Activated CD8-positive, alpha-beta memory T cell treated with anti-CD3 and anti-CD28 coated beads, Interleukin-2, amount 50 U/mL, for 4 hours (primary cell): ENCODE measurements around the gene CDH3.

Source experiments
- DNase-seq: peaks from one replicate; pipeline ENCODE4 v3.0.0-alpha.2; 2020

The CDH3 gene

DNA sequence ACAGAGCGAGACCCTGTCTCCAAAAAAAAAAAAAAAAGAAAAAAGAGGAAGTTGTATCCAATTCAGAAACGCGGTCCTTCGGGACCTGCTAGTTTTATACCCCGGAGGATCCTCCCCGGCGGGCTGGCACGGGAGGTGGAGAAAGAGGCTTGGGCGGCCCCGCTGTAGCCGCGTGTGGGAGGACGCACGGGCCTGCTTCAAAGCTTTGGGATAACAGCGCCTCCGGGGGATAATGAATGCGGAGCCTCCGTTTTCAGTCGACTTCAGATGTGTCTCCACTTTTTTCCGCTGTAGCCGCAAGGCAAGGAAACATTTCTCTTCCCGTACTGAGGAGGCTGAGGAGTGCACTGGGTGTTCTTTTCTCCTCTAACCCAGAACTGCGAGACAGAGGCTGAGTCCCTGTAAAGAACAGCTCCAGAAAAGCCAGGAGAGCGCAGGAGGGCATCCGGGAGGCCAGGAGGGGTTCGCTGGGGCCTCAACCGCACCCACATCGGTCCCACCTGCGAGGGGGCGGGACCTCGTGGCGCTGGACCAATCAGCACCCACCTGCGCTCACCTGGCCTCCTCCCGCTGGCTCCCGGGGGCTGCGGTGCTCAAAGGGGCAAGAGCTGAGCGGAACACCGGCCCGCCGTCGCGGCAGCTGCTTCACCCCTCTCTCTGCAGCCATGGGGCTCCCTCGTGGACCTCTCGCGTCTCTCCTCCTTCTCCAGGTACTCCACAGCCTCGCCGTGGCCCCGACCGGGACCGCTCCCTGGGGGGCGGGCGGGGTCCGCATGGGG, at the start of gene CDH3:
CDH3 (plus strand) TSS at position 596 of the 779 bp plus-strand sequence; CDS start at position 666, 70 bp downstream.
- DNase-seq, result no peak

- DNase-seq, result no peak
Measured at GRCh38 chr16:68596266-68596665, 48.8 kb upstream of the CDH3 start.

DNA sequence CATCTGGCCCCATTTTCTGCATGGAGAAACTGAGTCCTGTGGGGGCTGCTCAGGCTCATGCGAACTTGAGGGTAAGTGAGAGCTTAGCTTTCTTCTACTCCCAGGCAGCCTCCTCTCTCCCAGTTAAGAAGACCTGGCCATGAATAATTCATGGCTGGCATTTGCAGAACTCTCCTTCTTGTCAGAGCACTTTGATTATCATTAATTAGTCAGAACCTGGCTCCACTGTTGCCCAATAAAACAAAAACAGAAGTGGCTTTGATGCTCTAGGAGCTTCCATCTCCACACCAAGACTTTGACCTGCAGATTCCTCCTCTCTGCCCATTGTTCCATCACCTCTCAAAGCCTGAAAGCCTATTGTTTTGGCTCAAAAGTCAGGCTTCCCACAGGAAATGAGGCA, 45.5 kb upstream of the CDH3 start:
- no peak for DNase-seq

DNA sequence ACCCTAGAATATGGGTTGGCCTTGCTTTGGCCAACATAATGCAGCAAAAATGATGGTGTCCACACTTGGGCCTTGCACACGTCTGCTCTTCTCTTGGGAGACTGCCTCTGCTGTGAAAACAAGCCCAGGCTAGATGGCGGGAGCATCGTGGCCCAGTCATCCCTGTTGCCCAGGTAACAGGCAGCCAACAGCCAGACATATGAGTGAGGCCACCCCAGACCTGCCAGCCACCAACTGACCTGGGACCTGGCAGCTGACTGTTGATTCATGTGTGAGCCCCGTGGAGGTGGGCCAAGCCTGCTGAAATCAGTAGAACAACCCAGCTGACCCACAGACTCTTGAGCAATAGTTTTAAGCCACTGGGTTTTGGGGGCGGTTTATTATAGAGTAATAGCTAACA, 39.4 kb upstream of the CDH3 start:
- no peak for DNase-seq

- DNase-seq, result no peak
Measured at GRCh38 chr16:68607443-68607842, 37.7 kb upstream of the CDH3 start.

DNA sequence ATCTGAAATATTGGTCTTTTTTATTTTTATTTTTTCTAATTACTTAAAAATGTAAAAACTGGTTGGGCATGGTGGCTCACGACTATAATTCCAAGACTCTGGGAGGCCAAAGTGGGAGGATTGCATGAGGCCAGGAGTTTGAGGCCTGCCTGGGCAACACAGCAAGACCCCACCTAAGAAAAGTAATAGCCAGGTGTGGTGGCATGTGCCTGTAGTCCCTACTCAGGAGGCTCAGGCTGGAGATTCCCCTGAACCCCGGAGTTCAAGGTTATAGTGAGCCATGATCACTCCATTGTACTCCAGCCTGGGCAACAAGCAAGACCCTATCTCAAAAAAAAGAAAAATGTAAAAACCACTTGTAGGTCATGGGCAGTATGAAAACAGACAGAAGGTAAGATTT, 36.8 kb upstream of the CDH3 start:
- DNase-seq, result no peak

- DNase-seq, result no peak
Measured at GRCh38 chr16:68612996-68613395, 32.1 kb upstream of the CDH3 start.

DNA sequence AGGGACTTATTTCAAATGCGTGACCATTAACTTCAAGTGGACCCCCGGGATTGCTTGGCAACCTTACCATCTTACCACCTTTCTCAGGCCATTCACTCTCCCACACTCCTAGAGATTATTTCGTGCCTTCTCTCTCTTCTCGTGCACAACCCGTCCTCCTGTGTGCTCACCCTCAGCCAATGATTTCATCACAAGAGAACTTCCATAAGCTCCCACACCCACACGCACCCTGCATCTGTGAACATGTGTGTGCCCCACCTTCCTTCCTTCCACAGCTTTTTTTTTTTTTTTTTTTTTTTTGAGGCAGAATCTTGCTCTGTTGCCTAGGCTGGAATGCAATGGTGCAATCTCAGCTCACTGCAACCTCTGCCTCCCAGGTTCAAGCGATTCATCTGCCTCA, 27.4 kb upstream of the CDH3 start:
- no peak for DNase-seq

- DNase-seq, result no peak
Measured at GRCh38 chr16:68626557-68626956, 18.6 kb upstream of the CDH3 start.

- no peak for DNase-seq
Measured at GRCh38 chr16:68627951-68628425, 17.1 kb upstream of the CDH3 start.

- no peak for DNase-seq
Measured at GRCh38 chr16:68629351-68629910, 15.7 kb upstream of the CDH3 start.

DNA sequence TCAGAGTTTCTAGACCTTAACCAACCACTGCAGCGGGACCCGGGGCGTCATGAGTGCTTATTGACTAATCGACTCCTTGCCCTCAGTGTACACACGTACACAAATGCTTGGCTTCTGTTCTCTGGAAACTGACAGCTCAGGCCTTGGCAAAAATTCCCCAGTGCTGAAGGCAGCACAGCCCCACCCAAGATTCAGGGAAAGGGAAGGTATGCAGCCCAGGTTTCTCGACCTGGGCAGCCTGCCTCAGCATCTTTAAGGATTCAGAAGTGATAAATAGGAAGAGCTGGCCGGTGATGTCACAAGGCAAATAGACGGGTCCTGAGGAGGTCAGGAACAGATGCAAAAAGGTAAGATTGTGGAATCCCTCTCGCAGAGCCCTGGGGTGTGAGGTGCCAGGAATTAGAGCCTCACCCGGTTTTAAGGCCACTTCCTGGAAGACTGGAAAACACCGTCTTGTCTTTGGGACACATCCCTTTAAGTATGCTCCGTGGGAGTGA, 9.0 kb upstream of the CDH3 start:
- DNase-seq, result no peak

- no peak for DNase-seq
Measured at GRCh38 chr16:68636818-68637217, 8.3 kb upstream of the CDH3 start.

DNA sequence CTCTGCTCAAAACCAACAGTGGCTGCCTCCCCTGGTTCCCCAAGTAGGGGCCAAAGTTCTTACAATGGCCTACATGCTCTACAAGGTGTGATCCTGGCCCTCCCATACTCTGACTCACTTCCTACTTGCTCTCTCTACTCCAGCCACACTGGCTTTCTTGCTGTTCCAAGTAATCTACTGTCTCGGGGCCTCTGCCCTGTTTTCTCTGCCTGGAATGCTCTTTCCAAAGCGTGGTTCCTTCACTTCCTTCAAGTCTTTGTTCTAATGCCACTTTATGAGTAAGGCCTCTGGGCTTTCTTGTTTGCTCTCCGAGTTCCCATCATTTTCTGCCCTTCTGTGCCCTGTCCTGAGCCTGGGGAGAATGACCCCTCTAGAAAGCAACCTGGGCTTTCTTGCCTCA, 4.1 kb upstream of the CDH3 start:
- DNase-seq, result no peak

- DNase-seq, result no peak
Measured at GRCh38 chr16:68642047-68642435, 3.1 kb upstream of the CDH3 start.

DNA sequence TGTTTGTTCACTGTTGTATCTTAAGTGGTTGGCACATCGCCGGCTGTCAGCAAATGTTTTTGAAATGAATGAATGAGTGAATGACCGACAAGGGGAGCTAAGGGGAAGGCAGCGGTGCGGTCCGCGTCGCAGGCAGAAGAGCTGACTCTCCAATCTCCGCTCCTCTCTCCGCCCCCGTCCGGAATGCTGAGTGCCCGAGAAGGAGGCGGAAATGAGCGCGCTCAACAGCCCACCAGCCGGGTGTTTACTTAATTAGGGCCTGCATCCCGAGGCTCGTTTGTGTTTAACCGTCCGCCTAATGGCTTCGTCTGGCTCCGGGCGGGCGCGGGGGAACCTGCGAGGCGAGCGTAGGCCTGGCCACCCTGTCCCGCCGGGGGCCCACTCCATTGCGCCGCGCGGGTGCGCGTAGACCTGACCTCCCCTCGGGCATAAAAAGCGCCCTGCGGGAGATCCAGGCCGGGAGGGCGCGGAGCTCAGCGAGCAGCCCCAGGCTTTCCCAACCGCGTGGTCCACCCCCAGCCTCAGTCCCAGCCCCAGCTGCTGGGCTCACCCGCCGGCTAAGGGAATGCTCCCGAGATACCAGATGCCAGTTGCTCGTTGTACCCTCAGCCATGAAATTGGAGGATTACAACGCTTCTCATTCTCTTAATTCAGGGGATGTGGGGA, 2.5 kb upstream of the CDH3 start:
- no peak for DNase-seq

DNA sequence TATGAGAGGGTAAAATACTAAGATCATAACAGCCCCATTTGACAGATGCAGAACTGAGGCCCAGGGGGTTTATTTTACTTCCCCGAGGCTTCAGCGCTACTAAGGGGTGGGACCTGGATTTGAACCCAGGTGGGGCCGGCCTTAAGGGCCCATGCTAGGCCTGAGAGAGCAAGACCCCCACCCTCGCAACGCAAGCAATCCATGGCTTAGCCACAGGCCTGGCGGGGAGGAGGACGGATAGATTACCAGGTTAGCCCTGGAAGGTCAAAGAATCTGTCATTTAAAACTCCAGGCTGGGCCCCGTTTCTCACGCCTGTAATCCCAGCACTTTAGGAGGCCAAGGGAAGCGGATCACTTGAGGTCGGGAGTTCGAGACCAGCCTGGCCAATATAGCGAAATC, 1.9 kb upstream of the CDH3 start:
- no peak for DNase-seq

DNA sequence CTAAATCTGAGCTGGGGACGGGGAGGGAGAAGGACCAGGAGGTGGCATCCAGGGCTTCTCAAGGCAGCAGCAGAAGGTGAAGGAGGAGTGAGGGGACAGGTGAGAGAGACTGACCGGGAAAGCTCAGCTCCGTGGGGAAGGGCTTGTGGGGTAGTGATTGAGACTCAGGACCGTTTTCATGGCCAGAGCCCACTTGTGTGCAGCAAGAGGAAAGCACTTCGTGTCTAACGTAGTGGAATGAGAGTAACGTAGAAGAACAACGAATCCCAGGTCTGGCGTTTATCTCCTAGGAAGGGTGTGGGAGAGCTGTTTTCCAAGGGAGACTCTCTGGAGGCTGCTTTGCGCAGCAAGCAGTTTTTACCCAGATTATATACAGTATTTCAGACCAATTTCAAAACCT, 1.3 kb upstream of the CDH3 start:
- DNase-seq, result no peak

DNA sequence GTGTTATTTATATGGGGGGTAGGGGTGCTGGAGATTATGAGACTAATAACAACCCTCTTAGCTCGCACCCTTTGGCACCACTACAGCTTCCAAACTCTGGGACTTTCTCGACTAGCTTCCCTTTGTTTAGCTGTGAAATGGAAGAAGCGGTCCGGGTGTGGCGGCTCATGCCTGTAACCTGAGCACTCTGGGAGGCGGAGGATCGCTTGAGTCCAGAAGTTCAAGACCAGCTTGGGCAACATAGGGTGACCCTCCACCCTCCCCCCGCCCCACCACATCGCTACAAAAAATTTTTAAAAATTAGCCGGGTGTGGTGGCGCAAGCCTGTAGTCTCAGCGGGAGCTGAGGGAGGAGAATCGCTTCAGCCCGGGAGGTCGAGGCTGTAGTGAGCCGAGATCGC, 814 bp upstream of the CDH3 start:
- DNase-seq, result no peak

DNA sequence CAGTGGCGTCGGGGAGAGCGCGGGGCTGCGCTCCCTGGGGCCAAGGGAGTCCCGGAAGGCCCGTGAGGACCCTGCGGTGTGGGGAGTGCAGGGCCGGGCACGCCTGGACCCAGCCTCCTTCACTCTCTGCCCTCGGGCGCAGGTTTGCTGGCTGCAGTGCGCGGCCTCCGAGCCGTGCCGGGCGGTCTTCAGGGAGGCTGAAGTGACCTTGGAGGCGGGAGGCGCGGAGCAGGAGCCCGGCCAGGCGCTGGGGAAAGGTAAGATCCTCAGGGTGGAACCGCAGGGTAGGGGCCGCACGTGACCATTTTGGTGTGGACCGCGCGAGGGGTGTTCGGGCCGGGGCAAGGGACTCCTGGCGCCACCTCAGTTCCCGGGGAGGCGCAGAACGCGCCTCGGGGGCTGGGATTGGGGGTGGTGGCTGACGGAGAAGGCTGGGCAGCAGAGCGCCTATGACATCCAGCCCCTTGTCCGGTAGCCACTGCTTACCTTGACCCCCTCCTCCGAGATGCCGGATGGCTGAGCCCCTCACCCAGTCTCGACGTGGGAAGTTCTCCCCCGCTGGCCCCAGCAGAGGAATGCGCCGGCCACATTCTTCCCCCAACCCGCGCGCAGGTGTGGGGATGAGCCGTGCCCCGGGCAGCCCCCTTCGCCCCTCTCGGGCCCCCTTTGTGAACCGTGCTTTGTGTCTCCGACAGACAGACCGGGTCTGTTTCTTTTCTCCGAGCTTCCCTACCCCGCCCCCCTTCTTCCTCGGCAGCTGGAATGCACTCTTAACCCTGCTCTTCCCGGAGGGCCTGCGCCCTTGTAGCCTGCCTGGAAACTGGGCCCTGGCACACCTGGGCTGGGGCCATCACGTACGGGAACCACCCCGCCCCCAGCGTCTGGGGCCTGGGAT, 631 bp downstream of the CDH3 start:
- no peak for DNase-seq

- DNase-seq, result no peak
Measured at GRCh38 chr16:68646953-68647659, 2.0 kb downstream of the CDH3 start.

GRCh38 chr16:68651136-68651535, 6.0 kb downstream of the CDH3 start:
- DNase-seq, result no peak
